Stimulated activated naive CD8-positive, alpha-beta T cell treated with anti-CD3 and anti-CD28 coated beads, Interleukin-15, Interleukin-2, amounts not matched to agents 100 U/mL and 50 U/mL, for 24 hours (primary cell): ENCODE results near the gene RADIL.

Experiments
- ATAC-seq: fragments of 150-1000 bp; cut with Tn5 transposase; one replicate; pipeline ENCODE4 v1.10.0; 2021
- DNase-seq: peaks from one replicate; pipeline ENCODE4 v3.0.0; 2021

The RADIL gene

DNA sequence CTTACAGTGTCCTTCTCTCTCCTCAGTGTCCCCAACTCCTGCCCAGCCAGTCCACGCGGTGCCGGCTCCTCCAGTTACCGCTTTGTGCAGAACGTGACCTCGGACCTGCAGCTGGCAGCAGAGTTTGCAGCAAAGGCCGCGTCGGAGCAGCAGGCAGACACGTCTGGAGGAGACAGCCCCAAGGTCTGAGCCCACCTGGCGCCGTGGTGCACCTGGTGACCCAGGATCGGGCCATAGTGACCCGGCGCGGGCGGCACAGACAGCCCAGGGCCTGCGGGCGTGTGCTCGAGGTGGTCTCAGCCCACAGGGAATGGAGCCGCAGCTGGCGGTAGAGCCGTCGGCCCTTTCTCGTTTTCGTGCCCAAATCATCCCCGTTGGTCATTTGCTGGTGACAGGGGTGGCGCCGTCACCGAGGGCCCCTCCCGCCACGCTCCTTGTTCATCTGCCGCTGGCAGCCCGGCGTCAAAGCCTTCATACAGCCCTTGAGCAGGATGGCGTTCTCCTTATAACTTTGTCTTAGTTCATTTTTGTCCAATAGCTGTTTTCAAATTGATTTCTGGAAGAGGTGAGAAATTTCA is 129.0 kb downstream of the RADIL start:
- ATAC-seq (no peak), DNase-seq (no peak)

DNA sequence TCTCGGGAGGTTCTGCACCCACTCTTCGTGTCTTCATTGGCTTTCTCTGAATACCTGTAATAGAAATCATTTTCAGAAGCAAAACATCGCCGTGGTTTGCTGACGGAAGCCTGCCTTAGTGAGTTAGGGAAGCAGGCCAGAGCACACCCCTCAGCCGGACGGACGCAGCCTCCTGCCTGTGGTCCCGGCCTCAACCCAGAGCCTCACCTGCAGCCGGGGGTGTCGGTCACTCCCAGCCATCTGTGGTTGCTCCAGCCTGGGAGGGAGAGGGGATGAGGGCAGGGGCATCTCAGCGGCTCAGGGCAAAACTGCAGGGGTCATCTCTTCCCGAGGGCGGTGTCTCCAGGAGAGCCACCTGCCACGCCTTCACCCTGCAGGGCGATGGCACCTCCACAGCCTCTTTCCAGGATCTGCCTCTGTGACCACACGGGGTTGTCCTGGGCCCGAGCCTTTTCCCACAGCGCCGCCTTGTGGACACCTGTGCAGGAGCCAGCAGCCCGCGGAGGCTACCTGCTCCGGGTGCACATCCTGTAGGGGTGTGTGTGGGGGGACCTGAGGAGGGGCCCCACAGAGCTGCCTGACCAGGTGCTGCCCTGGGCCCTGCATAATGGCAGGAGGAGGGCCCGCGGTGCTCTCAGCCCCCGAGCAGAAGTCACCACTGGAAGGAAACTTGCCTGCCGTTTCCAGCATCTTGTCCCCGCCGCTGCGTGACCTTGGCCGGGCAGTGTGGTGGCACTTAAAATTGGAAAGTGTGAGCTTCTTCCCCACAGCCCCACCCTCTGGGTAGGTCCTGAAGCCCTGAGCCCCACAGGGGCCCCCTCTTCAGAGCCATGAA is 129.7 kb downstream of the RADIL start:
- ATAC-seq: peak; percentile 91
- DNase-seq: peak; percentile 92

DNA sequence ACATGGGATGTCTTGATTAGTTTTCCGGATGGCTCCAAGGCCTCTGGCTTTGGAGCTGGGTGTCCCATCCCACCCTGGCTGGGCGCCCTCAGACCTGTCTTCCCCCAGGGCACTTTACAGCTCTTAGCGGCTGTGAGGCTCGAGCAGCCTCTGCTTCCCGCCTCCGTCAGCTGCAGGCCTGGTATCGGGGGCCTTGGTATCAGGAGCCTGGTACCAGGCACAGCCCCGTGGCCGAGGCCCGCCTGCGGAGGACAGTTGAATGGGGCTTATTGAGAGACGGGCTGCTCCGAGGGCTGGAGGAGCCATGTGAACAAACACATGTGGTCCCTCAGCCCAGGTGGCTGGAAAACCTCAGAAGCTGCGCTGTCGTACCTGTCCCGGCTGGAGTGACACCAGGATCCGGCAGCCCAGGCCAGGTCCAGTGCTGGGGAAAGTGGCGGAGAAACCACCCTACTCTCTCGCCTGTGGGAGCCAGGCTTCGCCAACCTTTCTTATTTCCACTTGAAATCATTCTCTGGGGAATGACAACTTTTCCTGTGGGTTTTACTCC is 132.0 kb downstream of the RADIL start:
- ATAC-seq (no peak), DNase-seq (no peak)

GRCh38 chr7:4749798-4750197 is 133.7 kb downstream of the RADIL start:
- DNase-seq: no peak
- ATAC-seq: no peak

- DNase-seq (no peak), ATAC-seq (no peak)
Measured at GRCh38 chr7:4749363-4749762, 134.2 kb downstream of the RADIL start.
